NCI-H1694 (cell line): ENCODE measurements around the gene PSME4.
"Not testable (repeated sequence)": the region's sequence is repeated elsewhere in the genome, so short reads cannot be mapped to it uniquely, and the experiment has no call there.

ENCODE experiments used
- DNase-seq: peaks from one replicate; lab custom pipeline; 2025; lab: John Stamatoyannopoulos, UW

Gene PSME4

DNA sequence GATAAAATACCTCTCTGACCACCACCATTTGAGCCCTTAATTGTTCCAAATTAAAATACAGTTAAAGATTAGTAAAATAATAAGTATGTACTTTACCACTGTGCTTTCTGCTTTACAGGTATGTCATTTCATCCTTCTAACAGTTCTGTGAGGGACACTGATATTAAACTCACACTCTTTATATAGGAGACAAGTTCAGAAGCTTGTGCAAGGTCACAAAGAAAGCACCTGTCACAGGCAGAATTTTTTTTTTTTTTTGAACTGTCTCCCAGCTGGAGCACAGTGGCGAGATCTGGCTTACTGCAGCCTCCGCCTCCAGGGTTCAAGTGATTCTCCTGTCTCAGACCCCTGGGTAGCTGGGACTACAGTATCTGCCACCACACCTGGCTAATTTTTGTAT lies 89.4 kb downstream of the PSME4 start:
- DNase-seq, result no peak

DNA sequence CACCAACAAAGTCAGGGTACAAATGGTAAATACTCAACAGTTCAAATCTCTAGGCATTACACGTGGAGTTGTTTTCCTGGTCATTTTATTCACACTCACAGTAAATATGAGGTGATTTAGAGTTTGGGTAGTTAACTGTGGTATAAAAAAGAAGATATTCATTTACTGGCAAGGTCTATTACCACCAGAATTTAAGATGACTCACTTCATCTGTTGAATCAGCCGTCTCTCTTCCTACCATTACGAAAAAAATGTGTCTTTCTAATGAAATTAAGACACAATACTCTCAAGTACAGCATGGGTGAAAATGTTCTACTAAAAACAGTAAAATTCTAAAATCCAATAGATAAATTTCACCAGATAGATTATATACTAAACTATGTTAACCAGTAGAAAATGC lies 90.0 kb downstream of the PSME4 start:
- DNase-seq, result no peak

DNA sequence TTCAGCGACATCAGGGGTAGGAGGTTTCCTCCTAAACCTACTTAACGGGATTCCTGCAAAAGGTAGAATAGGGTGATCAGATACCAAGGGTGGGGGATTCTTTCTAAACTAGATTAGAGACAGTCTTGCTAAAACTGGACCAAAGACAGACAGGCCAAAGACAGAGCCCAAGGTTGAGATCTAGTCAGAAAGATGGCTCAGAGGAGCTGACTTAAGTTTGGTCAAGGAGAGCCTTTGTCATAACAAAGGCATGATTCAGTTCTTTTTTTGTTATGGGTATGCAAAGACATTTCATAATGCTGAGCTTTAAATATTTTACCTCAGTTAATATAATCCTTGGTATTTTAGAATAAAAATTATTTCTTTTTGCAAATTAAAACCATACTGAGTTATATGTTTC lies 93.2 kb downstream of the PSME4 start:
- no peak for DNase-seq

DNA sequence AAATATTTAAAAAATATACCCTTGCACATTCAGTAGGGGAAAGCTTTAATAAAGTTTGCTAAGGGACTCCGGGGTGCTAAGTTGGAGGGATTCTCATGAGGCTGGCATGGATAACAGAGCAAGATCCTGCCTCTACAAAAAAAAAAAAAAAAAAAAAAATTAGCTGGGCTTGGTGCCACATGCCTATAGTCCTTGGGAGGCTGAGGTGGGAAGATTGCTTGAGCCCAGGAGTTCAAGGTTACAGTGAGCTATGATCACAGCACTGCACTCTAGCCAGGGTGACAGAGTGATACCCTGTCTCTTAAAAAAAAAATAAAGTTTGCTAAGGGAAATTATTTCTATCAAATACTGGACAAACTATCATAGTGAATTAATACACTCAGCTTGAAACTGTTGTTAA lies 93.7 kb downstream of the PSME4 start:
- no peak for DNase-seq

DNA sequence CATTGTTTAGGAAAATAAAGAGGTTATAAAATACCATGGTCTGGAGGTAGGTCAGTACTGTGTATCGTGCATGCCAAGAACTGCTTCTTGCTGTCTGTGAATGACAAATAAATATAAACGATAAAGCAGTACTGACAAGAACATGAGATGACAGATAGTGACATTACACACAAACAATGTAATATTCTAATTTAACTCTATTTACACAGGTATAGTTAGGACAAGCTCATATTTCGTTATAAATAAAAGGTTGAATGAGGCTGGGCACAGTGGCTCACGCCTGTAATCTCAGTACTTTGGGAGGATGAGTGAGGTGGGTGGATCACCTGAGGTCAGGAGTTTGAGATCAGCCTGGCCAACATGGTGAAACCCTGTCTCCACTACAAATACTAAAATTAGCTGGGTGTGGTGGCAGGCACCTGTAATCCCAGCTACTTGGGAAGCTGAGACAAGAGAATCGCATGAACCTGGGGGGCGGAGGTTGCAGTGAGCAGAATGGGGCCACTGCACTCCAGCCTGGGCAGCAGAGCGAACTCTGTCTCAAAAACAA lies 96.3 kb downstream of the PSME4 start:
- no peak for DNase-seq

DNA sequence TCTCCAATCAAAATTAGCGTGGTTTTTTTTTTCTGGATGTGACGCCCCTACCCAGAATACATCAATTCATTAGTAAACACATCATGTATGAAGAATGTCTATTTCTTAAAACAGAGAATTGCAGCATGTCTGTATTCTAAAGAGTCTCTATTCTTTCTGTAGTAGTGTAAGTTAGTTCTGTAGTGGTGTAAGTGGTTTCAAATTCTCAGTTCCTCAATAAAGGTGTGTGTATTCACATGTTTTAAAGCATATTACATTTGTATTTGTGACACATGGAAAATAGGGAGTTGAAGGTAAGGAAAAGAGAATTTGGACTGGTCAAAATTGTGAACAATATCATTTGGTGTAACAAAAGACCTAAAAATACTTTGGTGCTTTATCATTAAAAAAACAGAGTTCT lies 103.0 kb downstream of the PSME4 start:
- DNase-seq, result no peak

DNA sequence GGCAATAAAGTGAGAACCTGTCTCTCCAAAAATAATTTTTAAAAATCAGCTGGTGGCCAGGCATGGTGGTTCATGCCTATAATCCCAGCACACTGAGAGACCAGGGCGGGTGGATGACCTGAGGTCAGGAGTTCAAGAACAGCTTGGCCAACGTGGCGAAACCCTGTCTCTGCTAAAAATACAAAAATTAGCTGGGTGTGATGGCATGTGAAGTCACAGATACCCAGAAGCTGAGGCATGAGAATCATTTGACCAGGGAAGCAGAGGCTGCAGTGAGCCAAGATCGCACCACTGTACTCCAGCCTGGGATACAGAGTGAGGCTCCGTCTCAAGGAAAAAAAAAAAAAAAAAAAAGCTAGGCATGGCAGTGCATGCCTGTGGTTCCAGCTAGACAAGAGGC lies 103.6 kb downstream of the PSME4 start:
- DNase-seq, result no peak

DNA sequence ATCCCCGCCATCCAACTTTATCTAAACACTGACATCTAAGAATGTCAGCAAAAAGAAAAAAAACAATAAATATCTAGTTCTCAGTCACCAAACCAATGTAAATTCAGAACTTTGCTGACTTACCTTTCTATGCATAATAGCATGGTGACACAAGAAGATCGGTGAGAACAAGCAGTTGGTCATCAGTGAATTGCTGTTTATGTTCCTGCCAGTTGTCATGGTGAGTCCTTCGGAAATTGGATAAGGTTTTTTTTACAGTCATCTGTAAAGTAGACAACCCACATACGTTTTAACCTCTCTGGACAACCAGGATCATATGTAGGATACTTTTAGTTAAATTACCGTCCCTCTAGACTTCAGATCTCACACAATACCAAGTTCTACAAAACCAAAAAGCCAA lies 104.8 kb downstream of the PSME4 start:
- DNase-seq, result no peak

DNA sequence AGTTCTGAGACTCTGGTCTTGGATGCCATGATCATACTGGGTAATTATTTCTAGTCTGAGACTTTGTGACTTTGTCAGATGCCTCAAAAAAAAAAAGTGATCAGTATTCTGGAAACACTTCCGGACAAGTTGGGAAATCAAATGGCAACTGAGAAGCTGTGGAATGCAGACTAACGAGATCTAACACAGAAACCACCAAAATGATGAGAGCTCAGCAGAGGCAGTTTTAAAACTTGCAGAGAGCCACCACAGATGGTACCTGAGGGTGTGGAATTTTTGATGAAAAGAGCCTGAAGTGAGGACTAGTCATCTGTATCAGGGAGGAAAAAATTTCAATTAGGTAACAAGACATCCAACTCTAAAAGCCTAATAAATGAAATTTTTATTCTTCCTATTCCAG lies 105.5 kb downstream of the PSME4 start:
- no peak for DNase-seq

DNA sequence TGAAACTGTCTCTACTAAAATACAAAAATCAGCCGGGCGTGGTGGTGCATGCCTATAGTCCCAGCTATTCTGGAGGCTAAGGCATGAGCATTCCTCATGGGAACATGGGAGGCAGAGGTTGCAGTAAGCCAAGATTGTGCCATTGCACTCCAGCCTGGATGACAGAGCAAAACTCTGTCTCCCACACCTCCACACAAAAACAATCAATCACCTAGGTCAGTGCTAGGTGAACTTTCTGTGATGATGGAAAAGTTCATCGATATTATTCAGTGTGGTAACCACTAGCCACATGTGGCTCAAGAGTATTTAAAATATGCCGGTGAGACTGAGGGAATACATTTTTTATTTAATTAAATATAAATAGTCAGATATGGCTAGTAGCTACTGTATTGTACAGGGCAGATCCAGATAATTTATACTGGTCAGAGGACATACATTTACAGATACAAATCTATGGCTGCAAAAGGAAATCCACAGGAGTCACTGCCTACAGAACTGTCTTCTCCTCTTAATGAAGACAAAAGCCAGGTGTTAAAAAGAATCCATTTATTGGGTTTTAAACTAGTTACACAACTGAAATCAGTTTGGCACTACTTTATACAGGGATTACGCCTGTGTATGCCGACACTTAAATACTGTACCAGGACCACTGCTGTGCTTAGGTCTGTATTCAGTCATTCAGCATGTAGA lies 107.1 kb downstream of the PSME4 start:
- no peak for DNase-seq

DNA sequence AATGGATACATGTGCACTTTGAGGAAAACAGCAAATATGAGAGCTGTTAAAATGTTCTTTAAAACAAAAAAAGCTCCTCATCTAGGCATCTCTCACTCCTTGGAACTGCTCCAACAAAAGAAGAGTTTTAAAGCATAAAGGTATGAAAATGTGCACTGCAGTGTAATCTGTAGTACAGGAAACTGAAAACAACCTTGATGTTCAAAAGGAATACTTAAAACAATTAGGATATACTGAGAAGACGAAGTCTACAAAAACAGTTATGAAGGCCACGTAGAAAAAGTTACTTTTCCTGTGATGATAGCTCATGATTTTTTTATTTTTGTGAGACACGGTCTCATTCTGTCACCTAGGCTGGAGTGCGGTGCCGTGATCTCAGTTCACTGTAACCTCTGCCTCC lies 109.0 kb downstream of the PSME4 start:
- no peak for DNase-seq

DNA sequence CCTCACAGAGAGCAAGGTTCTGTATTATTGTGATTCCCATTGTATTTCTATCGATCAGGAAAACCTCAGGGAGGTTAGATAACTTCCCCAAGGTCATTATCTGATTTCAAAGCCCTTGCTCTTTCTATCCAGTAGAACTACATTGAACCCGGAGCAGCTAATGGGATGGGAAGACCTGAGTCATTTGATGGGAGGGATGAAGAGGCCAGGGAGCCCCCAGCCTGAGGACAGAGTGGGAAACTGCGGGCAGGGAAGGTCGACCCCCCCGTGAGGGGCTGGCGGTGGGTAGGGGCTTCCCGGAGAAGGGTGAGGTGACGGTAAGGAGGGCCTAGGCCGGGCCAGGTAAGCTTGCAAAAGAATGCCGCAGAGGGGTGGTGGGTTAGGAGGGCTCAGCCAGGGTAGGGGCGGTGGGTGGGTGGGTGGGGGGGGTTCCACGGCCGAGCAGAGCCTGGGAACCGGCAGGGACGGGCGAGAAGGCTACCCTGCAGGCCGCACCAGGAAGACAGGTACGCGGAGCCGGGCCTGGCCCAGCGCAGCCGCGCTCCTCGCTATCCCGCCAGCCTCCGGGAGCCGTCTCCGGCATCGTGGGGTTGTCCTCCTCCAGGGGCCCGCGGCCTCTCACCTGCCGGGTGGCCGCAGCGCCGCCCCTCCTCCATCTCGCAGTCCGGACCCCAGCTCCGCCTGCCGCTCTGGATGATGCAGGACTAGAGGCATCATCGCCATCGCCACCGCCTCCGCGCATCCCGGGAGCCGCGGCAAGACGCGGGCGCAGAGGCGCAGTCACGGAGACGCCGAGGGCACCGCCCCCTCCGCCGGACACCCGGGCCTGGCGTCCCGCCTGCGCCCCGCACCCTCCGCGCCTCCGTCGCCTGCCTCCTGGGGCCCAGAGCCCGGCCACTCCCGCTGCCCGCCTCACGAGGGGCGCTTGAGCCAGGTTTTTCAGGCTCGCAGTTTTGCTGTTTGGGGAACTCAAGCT lies 111.3 kb downstream of the PSME4 start, which contains the start of gene GPR75:
GPR75 (minus strand) TSS at position 762 of the 976 bp plus-strand sequence. CDS start 5,211 bp downstream, outside the sequence.
- DNase-seq, result no peak

DNA sequence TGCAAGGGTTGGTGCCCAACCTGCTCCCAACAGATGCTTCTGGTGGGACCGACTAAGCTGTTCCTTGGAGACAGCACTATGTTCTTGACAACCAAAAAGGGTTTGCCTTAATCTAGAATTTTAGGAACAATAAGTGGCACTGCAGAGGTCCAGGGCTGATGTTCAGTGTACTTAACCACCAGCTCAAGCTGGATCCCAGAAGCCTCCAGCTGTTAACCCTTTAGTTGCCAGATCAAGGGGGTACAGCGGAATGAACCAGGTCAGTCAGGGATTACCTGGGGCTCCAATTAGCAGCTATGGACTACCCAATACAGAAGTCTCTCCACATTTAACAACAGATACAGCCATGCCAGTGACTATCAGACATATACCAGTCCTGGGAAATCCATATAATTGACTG lies 114.5 kb downstream of the PSME4 start:
- DNase-seq, result no peak

DNA sequence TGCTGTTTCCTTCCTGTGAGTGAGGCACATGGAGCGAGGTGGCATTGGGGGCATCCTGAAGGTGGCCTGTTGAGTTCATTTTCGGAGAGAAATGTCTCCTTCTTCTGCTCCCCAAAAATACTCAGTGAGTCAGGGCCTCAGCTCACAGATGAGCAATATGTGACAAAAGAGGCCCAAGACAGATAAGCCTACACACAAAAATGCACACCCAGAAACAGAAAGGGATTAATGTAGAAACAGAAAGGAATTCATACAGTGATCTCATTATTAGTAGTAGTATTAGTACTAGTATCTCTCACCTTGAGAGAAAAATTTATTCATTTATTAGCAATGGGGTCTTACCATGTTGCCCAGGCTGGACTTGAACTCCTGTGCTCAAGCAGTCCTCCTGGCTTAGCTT lies 116.1 kb downstream of the PSME4 start:
- no peak for DNase-seq

DNA sequence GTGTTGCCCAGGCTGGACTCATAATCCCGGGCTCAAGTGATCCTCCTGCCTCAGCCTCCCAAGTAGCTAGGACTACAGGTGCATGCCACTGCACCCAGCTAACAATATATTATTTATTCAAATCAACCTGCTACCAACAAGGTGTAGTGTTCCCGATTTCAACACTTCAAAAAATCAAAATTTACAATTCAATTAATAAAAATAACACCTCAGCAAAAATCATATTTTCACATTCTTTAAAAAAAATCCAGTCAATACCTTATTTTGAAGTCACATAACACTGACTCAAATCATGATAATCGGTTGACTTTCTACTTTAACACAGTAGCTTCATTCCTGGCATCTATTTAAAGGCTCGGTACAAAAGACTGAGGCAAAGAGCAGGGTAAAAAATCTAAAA lies 118.3 kb downstream of the PSME4 start:
- DNase-seq, result no peak

DNA sequence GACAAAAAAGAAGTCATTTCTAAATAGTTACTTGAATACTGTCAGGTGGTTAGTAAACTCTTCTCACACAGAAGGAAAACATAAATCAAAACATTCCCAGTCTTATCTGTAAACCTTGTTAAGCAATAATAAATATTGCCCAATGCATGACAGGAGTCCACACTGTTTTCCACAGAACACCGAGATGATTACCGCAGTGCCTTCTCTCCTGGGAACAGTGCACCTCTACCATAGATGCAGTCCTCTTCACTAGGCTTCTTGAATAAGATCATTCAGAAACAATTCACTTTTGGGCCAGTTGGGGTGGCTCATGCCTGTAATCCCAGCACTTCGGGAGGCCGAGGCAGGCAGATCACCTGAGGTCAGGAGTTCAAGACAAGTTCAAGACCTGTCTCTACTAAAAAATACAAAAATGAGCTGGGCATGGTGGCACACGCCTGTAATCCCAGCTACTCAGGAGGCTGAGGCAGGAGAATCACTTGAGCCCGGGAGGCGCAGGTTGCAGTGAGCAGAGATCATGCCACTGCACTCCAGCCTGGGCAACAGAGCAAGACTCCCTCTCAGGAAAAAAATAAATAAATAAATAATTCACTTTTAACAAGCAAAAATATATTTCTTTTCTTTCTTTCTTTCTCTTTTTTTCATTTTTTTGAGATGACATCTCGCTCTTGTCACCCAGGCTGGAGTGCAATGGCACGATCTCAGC lies 119.6 kb downstream of the PSME4 start:
- not testable (repeated sequence) for DNase-seq

DNA sequence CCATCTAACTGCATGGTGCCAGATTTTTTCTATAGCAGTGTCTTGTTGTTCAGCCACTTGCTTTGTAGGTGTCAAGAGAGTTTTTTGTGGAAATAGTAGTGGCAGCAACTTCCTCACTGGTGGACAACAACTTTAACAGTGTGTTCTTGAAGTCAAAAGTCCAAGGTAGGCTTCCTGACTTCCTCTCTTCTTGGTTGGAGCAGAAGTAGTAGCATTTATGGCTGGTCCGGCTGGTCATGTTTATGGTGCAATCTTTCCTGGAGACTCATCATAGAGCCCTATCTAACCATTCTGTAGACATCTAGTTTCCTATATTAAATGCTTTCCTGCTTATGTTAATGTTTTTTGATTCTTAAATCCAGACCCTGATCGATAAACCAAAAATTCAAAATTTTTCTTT lies 122.7 kb downstream of the PSME4 start:
- DNase-seq, result no peak

DNA sequence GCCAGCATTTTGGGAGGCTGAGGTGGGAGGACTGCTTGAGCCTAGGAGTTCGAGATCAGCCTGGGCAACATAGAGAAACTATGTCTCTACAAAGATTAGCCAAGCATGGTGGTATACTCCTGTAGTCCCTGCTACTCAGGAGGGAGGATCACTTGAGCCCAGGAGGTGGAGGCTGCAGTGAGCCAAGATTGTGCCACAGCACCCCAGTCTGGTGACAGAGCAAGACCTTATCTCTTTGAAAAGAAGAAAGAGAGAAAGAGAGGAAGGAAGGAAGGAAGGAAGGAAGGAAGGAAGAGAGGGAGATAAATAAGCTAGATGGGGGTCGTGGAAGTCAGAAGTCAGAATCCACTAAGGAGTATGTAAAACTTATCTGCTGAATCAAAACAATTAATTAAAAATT lies 127.2 kb downstream of the PSME4 start:
- DNase-seq, result no peak

DNA sequence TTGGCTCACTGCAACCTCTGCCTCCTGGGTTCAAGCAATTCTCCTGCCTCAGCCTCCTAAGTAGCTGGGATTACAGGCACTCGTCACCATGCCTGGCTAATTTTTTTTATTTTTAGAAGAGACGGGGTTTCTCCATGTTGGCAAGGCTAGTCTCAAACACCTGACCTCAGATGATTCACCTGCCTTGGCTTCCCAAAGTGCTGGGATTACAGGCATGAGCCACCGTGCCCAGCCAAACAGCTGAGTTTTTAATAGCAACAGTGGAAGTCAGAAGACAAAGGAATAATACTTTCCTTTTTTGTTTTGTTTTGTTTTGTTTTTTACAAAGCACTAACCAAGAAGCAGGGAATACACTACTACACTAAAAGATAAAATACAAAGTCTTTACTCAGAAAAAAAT lies 127.9 kb downstream of the PSME4 start:
- DNase-seq, result no peak

DNA sequence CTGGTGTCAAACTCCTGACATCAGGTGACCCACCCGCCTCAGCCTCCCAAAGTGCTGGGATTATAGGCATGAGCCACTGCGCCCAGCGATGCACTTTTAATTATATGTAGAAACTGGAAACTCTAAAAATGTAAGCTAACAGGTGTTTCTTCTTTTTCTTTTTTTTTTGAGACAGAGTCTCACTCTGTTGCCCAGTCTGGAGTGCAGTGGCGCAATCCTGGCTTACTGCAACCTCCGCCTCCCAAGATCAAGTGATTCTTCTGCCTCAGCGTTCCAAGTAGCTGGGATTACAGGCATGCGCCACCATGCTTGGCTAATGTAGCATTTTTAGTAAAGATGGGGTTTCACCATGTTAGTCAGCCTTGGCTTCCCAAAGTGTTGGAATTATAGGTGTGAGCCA lies 129.1 kb downstream of the PSME4 start:
- DNase-seq, result not testable (repeated sequence)

DNA sequence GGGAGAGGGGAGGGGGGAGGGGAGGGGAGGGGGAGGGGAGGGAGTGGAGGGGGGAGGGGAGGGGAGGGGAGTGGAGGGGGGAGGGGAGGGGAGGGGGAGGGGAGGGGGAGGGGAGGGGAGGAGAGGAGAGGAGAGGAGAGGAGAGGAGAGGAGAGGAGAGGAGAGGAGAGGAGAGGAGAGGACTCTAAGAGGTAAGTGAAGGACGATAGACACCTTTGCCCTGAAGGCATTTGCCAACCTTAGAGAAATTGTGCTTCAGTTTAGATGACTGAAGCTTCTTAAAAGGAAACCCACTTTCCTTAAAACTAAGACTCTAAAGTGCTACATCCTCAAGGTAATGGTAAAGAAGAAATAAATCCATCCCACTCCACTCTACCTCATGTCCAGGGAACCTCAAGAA lies 130.2 kb downstream of the PSME4 start:
- no peak for DNase-seq

DNA sequence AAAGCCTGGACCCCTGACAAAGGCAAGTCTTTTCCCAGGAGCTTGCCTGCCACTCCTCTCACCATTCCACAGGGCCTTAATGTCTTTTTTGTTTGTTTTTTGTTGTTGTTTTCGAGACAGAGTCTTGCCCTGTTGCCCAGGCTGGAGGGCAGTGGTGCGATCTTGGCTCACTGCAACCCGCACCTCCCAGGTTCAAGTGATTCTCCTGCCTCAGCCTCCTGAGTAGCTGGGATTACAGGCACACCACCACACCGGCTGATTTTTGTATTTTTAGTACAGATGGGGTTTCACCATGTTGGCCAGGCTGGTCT lies 140.9 kb downstream of the PSME4 start:
- DNase-seq, result not testable (repeated sequence)
